ENCODE data around the gene UTP25.

The UTP25 gene

DNA sequence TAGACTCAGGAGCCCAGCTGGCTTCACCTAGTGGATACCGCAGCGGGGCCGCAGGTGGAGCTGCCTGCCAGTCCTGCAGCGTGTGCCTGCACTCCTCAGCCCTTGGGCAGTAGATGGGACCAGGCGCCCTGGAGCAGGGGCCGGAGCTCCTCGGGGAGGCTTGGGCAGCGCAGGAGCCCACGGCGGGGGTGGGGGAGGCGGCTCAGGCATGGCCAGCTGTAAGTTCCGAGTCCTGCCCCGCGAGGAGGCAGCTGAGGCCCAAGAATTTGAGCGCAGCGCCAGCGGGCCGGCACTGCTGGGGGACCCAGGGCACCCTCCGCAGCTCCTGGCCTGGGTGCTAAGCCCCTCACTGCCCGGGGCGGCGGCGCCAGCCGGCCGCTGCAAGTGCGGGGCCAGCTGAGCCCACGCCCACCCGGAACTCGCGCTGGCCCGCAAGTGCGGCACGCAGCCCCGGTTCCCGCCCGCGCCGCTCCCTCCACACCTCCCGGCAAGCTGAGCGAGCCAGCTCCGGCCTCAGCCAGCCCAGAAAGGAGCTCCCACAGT, 30.9 kb downstream of the UTP25 start:
- no peak for TF ChIP-seq CTCF (conservative IDR thresholded peaks at IDR 0.05; ENCODE audit: control insufficient read depth, insufficient read depth, low read depth, low read length)
- DNase-seq (ENCODE audit: low read depth) = no peak
- H3K4me3 ChIP-seq (ENCODE audit: control insufficient read depth, low read depth, low read length) = no peak overlapping the region

DNA sequence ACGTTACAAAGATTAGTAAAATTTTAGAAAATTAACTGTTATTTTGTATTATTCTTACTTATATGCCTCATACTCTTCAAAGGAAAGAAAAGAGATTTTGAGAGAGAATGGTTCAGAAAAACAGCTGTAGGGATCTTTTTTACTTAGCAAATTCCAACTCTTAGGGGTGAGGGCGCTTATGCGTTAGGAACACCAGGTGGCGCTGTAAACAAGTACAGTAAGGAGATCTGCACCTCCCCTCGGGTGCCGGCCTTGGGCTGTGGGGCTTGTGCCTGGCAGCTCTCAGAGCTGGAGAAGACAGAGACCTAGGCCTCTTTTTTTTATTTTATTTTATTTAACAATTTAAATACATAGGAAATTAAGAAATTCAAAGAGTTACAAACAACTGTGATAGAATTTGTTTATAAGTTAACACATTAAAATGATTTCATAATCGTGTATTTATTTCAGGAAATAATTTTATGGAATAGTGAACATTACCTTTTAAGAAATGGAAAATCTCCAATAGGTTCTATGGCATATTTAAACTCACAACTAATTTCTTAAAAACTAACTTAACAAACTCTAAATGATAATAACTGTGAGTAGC, 32.6 kb downstream of the UTP25 start:
- DNase-seq (ENCODE audit: low read depth) = peak; percentile 85
- H3K4me3 ChIP-seq (ENCODE audit: control insufficient read depth, low read depth, low read length) = no peak overlapping the region
- TF ChIP-seq CTCF (conservative IDR thresholded peaks at IDR 0.05; ENCODE audit: control insufficient read depth, insufficient read depth, low read depth, low read length) = peak; percentile 93

DNA sequence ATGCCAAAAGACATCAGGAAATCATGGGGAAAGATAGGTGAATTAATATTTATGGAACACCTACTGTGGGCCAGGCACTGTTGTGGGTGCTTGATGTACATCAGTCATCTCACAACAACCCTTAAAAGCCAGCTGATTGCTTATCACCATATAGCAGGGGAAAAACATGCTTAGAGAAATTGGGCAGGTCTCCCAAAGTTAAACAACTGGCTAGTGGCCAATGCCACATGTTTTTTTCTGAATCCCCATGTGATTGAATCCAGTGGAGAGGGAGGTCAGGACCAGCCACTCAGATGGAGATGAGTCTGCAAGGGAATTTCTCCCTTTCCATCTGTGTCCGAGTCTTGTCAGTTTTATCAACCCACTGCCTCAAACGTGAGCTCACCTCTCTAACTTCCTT, 33.5 kb downstream of the UTP25 start:
- no peak for DNase-seq (ENCODE audit: low read depth)
- H3K4me3 ChIP-seq (ENCODE audit: control insufficient read depth, low read depth, low read length) = no peak overlapping the region
- no peak for TF ChIP-seq CTCF (conservative IDR thresholded peaks at IDR 0.05; ENCODE audit: control insufficient read depth, insufficient read depth, low read depth, low read length)

- DNase-seq (ENCODE audit: low read depth) = no peak
Measured at GRCh38 chr1:209862391-209863356, 34.9 kb downstream of the UTP25 start.

GRCh38 chr1:209863766-209864485, 36.2 kb downstream of the UTP25 start:
- H3K4me3 ChIP-seq (ENCODE audit: control insufficient read depth, low read depth, low read length) = no peak overlapping the region
- TF ChIP-seq CTCF (conservative IDR thresholded peaks at IDR 0.05; ENCODE audit: control insufficient read depth, insufficient read depth, low read depth, low read length) = no peak
- DNase-seq (ENCODE audit: low read depth) = no peak

More at GRCh38 chr1:209862391-209863356, 34.9 kb downstream of the UTP25 start:
- H3K4me3 ChIP-seq (ENCODE audit: control insufficient read depth, low read depth, low read length) = no peak overlapping the region
- TF ChIP-seq CTCF (conservative IDR thresholded peaks at IDR 0.05; ENCODE audit: control insufficient read depth, insufficient read depth, low read depth, low read length) = no peak

DNA sequence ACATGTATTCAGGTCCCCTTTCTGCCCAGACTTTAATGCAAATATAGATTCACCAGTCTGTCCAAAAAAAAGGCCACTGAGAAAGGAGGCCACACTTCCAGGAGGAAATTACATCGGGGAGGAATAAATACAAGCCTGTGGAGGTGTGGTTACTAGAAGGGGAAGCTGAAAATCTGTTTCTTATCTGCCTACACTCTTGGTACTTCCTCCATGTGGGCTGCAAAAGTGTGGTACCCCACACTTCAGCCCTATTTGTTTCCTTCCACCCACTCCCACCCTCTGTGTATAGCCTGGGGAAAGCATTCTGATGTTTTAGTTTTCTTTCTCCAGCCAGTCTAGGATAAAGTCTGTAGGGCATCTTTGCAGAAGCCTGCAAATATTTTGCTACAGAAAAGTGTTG, 38.4 kb downstream of the UTP25 start:
- no peak overlapping the region for H3K4me3 ChIP-seq (ENCODE audit: control insufficient read depth, low read depth, low read length)
- DNase-seq (ENCODE audit: low read depth) = no peak
- TF ChIP-seq CTCF (conservative IDR thresholded peaks at IDR 0.05; ENCODE audit: control insufficient read depth, insufficient read depth, low read depth, low read length) = no peak

Data from fibroblast of mammary gland (primary cell).